GM12875 (cell line): ENCODE results near the gene ZCCHC24.

Experiments
- H3K4me3 ChIP-seq: one replicate; pipeline ENCODE4 v1.5.1; 2011; ENCODE audit warnings: low read depth, low read length, control low read depth
- TF ChIP-seq, protein P1 (sequence below): IDR thresholded peaks from 2 replicates; pipeline ENCODE4 v1.5.1; 2011; ENCODE audit warnings: low read depth, mild to moderate bottlenecking, control low read depth, inconsistent platforms, low read length, moderate library complexity, borderline replicate concordance; ENCODE audit not compliant: insufficient read depth

ZCCHC24 gene

DNA sequence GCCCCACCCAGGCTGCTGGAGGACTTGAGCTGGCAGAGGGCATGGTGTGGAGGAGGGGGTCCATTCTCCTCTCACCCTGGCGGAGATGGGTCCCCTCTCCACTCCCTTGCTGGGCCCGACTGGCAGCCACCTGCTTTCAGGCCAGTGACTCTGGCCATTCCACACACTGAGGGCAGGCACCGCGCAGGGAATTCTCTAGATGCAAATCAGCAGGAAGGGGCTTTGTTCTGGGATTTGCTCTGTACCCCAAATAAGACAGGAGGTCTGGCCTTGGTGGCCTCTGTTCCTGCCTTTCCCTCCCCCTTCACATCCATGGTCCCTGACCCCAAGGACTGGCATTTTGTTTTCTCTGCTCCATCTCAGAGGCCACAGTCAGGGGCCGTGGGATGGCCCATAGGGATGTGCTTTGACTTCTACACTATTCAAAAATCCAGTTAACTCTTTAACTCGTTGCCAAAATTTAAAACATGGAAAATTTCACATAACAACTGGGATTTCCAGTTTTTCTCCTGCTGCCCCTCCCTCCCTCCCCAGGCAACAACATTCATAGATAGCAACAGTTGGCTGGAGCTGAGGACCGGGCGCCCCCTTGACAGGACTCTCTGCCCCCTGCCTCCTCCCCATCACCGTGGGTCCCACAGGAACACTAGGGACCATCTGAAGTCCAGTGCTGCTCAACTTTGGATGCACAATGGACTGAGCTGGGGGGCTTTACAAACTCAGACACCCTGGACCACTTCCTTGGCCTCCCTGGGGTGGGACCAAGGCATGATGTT lies 64.3 kb downstream of the ZCCHC24 start:
- H3K4me3 ChIP-seq = no peak overlapping the region
- TF ChIP-seq, protein P1, sequence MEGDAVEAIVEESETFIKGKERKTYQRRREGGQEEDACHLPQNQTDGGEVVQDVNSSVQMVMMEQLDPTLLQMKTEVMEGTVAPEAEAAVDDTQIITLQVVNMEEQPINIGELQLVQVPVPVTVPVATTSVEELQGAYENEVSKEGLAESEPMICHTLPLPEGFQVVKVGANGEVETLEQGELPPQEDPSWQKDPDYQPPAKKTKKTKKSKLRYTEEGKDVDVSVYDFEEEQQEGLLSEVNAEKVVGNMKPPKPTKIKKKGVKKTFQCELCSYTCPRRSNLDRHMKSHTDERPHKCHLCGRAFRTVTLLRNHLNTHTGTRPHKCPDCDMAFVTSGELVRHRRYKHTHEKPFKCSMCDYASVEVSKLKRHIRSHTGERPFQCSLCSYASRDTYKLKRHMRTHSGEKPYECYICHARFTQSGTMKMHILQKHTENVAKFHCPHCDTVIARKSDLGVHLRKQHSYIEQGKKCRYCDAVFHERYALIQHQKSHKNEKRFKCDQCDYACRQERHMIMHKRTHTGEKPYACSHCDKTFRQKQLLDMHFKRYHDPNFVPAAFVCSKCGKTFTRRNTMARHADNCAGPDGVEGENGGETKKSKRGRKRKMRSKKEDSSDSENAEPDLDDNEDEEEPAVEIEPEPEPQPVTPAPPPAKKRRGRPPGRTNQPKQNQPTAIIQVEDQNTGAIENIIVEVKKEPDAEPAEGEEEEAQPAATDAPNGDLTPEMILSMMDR = no peak

- TF ChIP-seq, protein P1 = no peak
- no peak overlapping the region for H3K4me3 ChIP-seq
Observed at GRCh38 chr10:79380125-79380945, 65.1 kb downstream of the ZCCHC24 start.

GRCh38 chr10:79379512-79380124 lies 65.8 kb downstream of the ZCCHC24 start:
- TF ChIP-seq, protein P1 = no peak
- no peak overlapping the region for H3K4me3 ChIP-seq

GRCh38 chr10:79378647-79379511 lies 66.5 kb downstream of the ZCCHC24 start:
- H3K4me3 ChIP-seq = no peak overlapping the region
- TF ChIP-seq, protein P1 = no peak

GRCh38 chr10:79378383-79378646 lies 67.1 kb downstream of the ZCCHC24 start:
- TF ChIP-seq, protein P1 = no peak
- H3K4me3 ChIP-seq = no peak overlapping the region

GRCh38 chr10:79377557-79378382 lies 67.7 kb downstream of the ZCCHC24 start:
- TF ChIP-seq, protein P1 = no peak
- H3K4me3 ChIP-seq = no peak overlapping the region
